WTC11 (cell line): ENCODE data around the gene TMEM140.

ENCODE experiments used
- CTCF ChIP-seq: fragments of 200-600 bp; IDR thresholded peaks from 2 replicates; pipeline ENCODE4 v1.8.0; 2022; ENCODE audit warnings: antibody characterized with exemption
- NR3C1 ChIP-seq: sonication (generic); formaldehyde crosslinking; conservative IDR thresholded peaks from 2 replicates; pipeline ENCODE4 v1.8.1; 2023; ENCODE audit warnings: low read depth, mild to moderate bottlenecking, missing genetic modification reagents

- TF ChIP-seq NR3C1 (CRISPR knock-in tag) (no peak), CTCF (no peak)
These were observed 56.5 kb downstream of the TMEM140 start for GRCh38 chr7:135204341-135204749.
